GM21381 (cell line): ENCODE measurements around the gene BDP1.
A peak's percentile ranks its signal among the peaks of the same experiment; 100 is the strongest.
"Not testable (repeated sequence)": the region's sequence is repeated elsewhere in the genome, so short reads cannot be mapped to it uniquely, and the experiment has no call there.

Source experiments
- ATAC-seq: cut with Tn5 transposase; IDR thresholded peaks from one replicate; pipeline ENCODE4 v1.9.1; 2021; ENCODE audit warnings: mild to moderate bottlenecking, moderate library complexity; ENCODE audit not compliant: unreplicated experiment

BDP1 gene

GRCh38 chr5:71563161-71563560, 107.7 kb downstream of the BDP1 start:
- ATAC-seq = no peak

GRCh38 chr5:71564895-71565294, 109.4 kb downstream of the BDP1 start:
- no peak for ATAC-seq

GRCh38 chr5:71569748-71570509, 114.5 kb downstream of the BDP1 start:
- ATAC-seq = no peak

GRCh38 chr5:71571811-71572210, 116.4 kb downstream of the BDP1 start:
- ATAC-seq = not testable (repeated sequence)

- ATAC-seq = no peak
These were observed 118.1 kb downstream of the BDP1 start for GRCh38 chr5:71573591-71573990.

GRCh38 chr5:71575588-71575987, 120.1 kb downstream of the BDP1 start:
- ATAC-seq = not testable (repeated sequence)

- ATAC-seq = no peak
These were observed 120.8 kb downstream of the BDP1 start for GRCh38 chr5:71576241-71576640.

GRCh38 chr5:71577839-71578238, 122.4 kb downstream of the BDP1 start:
- not testable (repeated sequence) for ATAC-seq

GRCh38 chr5:71582945-71583584, 127.6 kb downstream of the BDP1 start:
- ATAC-seq = no peak

- peak; percentile 5 for ATAC-seq
These were observed 130.8 kb downstream of the BDP1 start for GRCh38 chr5:71586052-71586940.

GRCh38 chr5:71586941-71587765, 131.7 kb downstream of the BDP1 start, which contains the start of gene MCCC2:
MCCC2 (plus strand) TSS chr5:71587340; CDS start chr5:71587426, 86 bp downstream.
- ATAC-seq = peak; percentile 94

GRCh38 chr5:71587766-71588532, 132.5 kb downstream of the BDP1 start:
- peak; percentile 9 for ATAC-seq

GRCh38 chr5:71588533-71588885, 133.1 kb downstream of the BDP1 start:
- ATAC-seq = no peak

- peak; percentile 21 for ATAC-seq
These were observed 134.5 kb downstream of the BDP1 start for GRCh38 chr5:71589903-71590302.

- no peak for ATAC-seq
These were observed 135.6 kb downstream of the BDP1 start for GRCh38 chr5:71591100-71591499.

- no peak for ATAC-seq
These were observed 140.7 kb downstream of the BDP1 start for GRCh38 chr5:71596169-71596568.

- no peak for ATAC-seq
These were observed 141.6 kb downstream of the BDP1 start for GRCh38 chr5:71597001-71597400.

GRCh38 chr5:71600783-71601182, 145.3 kb downstream of the BDP1 start:
- ATAC-seq = no peak

- ATAC-seq = peak; percentile 88
These were observed 146.0 kb downstream of the BDP1 start for GRCh38 chr5:71601222-71602026.
